ENCODE data around the gene SPRING1.

GRCh38 chr12:116698554-116699075 is 39.3 kb downstream of the SPRING1 start:
- TF ChIP-seq CTCF (IDR thresholded peaks at IDR 0.05 in 8 of 11, conservative IDR thresholded peaks at IDR 0.05 in 3 of 11), result no peak
- TF ChIP-seq POLR2A (IDR thresholded peaks at IDR 0.05), result no peak
